HG02571 (cell line): Measurements from ENCODE around the gene ESR1.
"Not testable (repeated sequence)": the region's sequence is repeated elsewhere in the genome, so short reads cannot be mapped to it uniquely, and the experiment has no call there.

Experiments used
- ATAC-seq: cut with Tn5 transposase; IDR thresholded peaks from one replicate; pipeline ENCODE4 v1.9.1; 2021; ENCODE audit warnings: mild to moderate bottlenecking, moderate library complexity; ENCODE audit not compliant: unreplicated experiment

The ESR1 gene

DNA sequence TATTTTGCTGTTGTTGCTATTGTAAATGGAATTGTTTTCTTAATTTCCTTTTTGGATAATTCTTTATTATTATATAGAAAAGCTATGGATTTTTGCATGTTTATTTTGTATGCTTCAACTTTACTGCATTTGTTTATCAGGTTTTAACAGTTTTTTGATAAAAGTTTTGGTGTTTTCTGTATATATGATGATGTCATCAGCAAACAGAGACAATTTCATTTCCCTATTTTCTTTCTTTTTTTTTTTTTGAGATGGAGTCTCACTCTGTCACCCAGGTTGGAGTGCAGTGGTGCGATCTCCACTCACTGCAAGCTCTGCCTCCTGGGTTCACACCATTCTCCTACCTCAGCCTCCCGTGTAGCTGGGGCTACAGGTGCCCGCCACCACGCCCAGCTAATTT, 156.9 kb downstream of the ESR1 start:
- not testable (repeated sequence) for ATAC-seq

DNA sequence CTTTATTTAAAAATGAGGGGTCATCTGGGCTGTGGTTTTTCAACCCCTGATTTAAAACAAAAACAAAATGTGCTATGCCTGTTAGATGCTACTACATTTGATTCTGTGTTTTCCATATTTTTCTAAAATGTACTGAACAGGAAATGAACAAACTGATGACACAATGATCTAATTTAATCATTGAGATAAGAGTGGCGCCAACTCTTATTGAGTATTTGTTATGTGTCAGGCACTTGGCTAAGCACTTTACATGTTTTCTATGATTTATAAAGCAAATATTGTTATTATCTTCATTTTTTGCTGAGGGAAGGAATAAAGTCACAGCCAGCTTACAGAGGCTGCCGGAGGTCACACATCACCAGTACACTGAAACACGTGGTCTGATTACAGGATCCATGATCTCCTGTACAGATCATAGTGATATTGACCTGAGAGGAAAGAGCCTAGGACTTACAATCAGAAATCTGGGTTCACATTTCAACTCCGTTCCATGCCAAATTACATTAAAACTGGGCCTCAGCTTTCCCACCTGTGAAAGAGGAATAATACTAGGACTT, 166.7 kb downstream of the ESR1 start:
- no peak for ATAC-seq

DNA sequence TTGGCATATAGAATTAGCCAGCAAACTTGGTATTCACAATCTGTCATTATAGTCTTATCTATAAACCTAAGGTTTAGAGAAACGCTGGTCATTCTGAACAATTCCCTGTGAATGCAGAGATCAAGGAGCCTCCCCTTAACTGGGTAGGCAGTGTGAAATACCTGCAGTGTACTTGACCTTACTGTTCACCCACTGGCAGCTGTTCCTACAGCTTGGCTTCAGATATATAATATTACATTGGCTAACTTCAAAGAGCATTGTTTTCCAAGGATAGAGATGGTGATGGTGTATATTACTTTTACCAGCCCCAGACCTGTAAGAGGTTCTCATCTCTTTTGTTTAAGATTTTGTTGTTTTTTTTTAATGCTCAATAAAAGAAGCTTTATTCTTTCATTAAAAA, 168.3 kb downstream of the ESR1 start:
- no peak for ATAC-seq

- ATAC-seq: not testable (repeated sequence)
Measured at GRCh38 chr6:151988199-151988598, 180.7 kb downstream of the ESR1 start.

DNA sequence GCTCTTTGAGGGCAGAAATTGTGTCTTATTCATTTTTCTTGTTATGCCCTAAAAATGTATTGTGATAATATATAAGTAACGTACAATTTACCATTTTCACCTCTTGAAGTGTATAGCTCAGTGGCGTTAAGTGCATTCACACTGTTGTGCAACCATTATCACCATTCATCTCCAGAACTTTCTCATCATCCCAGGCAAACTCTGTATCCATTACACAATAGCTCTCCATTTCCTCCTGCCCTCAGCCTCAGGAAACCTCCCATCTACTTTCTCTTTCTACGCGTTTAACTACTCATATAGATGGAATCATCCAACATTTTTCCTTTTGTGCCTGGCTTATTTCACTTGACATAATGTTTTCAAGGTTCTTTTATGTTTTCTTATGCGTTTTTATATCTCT, 184.6 kb downstream of the ESR1 start:
- no peak for ATAC-seq

- no peak for ATAC-seq
Measured at GRCh38 chr6:151993364-151993763, 185.9 kb downstream of the ESR1 start.

DNA sequence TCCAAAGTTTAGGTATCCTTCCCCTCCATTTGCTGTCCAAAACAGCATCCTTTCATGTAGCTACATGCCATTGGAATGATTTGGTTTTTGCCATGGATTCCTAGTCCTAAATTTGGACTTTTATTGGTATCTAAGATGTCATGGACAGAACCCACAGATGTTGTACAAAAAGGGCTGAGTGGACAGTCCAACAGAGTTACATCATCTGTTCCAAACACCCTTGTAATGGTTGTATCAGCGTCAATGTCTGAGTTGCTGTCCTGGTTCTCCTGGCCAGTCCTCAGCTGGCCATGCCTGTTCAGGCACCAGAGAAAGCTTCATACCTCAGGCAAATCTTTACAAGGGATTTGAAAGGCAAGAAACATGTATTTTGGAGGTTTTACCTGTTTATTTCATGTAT, 191.3 kb downstream of the ESR1 start:
- ATAC-seq: no peak

- no peak for ATAC-seq
Measured at GRCh38 chr6:151999194-151999593, 191.7 kb downstream of the ESR1 start.

GRCh38 chr6:152001408-152001807, 193.9 kb downstream of the ESR1 start:
- ATAC-seq: no peak

- no peak for ATAC-seq
Measured at GRCh38 chr6:152002306-152002705, 194.8 kb downstream of the ESR1 start.

DNA sequence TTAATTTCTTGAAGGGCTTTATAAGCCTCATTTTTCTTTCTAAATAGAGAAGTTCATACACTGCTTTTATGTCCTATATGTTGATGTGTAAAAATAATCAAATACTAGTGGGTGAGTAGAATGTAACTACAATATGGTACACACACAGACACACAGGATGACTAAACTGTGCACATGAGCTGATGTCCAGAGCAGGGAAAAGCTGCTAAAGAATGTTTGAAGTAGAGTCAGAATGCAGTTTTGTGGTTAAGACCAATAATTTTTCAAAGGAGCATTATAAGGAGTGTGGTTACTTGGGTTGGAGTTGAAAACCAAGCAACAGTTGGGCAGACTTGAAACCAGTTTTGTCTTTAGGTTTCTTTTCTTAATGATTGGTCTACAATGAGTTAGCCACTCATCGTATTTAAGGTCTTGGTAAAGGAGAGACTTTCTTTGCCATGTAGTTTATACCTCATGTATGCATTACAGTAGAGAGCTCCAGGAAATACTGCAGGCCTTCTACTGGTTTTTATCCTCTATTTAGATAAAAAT, 196.6 kb downstream of the ESR1 start:
- no peak for ATAC-seq

DNA sequence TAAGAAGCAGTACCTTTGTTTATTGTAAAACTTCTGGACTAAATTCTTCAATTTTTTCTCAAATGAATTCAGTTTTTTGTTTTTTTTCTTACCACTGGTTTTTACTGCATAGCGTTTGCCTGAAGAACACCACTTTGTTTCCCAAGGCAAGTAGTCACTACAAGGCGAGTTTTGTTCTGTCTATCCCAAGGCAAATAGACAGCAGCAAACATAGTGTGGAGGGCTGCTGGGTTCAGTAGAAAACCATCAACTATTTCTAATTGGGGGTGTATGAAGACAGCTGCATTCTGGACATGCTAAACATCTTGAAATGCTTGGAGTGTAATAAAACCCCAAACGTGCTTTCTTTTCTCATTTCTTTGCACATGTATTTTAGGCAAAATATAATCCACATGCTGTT, 197.4 kb downstream of the ESR1 start:
- no peak for ATAC-seq

- no peak for ATAC-seq
Measured at GRCh38 chr6:152008779-152009178, 201.3 kb downstream of the ESR1 start.

DNA sequence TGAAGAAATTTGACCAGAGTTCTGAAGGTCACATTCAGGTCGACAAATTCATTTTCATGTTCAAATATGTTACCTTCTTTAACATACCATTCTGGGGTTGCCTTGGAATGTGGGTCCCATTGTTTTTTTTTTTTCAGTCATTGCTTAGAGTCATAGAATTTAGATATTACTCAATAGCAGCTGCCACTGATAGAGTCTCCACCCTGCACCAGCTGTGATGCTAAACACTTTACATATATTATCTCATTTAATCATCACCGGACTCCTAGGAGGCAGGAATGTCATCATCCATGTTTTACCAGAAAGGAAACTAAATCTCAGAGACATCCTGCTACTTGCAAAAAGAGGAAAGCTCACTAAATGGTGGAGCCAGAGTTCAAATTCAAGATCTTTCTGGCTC, 204.7 kb downstream of the ESR1 start:
- no peak for ATAC-seq

DNA sequence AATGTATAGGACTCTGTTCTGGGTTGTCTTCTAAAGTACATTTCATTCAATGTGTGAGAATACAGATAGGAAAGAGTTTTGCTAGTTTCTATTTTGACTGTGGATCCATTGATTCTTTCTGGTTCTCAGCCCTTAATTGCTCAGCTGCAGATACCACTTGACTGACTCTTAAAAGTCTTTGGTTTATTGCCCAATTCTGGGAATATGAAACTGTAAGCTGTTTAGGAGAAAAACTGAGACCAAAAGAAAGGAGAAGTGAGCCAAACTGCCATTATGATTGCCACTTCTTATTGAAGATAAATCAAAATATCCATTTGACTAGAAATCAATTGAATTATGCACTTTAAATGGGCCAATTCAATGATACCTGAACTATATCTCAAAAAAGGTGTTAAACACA, 211.4 kb downstream of the ESR1 start:
- ATAC-seq: no peak

DNA sequence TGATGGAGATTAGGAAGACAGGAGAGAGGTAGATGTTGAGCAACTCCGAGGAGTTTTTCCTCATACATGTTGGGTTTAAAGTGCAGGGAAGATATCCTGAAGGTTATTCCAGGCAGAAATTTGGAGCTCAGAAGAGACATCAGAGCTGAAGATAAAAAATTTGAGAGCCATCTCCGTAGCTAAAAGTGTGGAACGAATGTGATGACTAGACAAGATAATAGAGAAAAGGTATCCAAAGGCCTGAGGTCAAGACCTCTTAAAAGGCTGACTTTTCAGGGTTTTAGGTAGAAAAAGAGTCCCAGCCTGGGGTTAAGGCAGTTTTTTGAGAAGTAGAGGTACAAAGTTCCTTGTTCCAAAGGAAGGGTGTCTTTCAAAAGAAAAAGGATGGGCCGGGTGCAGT, 214.8 kb downstream of the ESR1 start:
- no peak for ATAC-seq

GRCh38 chr6:152023613-152024012, 216.1 kb downstream of the ESR1 start:
- no peak for ATAC-seq

DNA sequence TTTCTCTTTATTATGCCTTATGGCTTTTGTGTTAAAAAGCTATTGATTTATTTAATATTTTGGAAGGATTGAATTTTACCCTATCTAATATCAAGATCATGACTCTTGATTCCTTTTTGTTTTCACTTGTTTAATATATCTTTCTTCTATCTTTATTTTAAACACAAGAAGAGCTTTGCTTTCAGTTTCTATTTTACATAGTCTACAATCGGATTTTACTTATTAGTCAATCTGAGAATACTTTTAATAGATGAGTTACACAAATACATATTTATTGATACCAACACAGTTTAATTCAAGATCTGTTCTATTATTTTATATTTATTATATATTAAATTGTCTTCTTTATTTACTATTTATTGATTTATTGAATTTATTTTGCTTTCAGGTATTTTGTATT, 218.8 kb downstream of the ESR1 start:
- ATAC-seq: no peak

DNA sequence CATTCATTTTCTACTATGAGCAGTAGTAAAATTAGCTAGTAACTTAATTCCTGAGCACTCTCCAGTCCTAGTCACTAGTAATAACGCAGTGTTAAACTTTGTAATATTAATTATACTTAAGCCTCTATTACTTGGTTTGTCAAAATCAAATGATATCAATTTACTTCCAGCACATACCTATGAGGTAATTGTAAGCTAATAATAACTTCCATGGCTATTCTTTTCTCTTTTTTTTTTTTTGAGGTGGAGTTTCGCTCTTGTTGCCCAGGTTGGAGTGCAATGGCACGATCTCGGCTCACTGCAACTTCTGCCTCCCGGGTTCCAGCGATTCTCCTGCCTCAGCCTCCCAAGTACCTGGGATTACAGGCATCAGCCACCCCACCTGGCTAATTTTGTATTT, 219.3 kb downstream of the ESR1 start:
- not testable (repeated sequence) for ATAC-seq

DNA sequence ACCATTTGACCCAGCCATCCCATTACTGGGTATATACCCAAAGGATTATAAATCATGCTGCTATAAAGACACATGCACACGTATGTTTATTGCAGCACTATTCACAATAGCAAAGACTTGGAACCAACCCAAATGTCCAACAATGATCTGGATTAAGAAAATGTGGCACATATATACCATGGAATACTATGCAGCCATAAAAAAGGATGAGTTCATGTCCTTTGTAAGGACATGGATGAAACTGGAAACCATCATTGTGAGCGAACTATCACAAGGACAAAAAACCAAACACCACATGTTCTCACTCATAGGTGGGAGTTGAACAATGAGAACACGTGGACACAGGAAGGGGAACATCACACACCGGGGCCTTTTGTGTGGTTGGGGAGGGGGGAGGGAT, 226.3 kb downstream of the ESR1 start:
- not testable (repeated sequence) for ATAC-seq

DNA sequence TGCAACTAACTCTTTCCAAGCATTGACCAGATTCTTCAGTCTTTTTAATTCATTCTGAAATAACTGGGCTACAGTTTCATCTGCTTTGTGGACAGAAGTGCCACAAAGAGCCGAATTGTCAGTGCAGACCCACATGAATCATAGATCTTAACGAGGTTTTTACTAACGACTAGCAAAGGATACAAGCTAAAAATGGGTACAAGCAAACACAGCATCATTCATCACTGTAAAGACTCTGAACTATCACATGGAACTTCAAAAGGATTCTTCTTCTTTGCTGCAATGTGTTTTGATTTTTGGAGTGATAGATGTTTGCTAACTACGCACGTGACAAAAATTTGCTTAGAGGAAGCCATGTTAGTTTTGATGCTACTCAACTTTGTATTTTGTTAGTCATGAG, 227.1 kb downstream of the ESR1 start:
- no peak for ATAC-seq

DNA sequence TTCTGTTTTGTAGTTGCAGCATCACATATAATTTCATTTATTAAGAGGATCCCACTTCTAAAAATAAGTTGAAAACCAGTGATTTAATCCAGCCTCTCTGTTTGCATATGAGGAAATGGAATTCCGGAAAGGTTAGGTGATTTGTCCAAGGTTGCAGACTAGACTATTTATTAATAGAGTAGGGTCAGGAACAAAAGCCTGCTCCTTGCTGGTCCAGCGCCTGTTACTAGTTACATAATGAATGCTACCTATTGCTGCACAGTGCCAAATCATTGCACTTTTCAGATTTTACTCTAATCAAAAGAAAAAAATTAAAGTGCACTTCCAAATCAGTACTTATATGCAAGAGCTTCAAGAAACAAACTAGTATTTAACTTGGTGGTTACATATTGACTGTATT, 238.6 kb downstream of the ESR1 start:
- no peak for ATAC-seq

GRCh38 chr6:152048921-152049320, 241.4 kb downstream of the ESR1 start:
- no peak for ATAC-seq
